Prostate gland (tissue), 2 donors: ENCODE measurements around the gene NPIPA1.

Experiments used
- POLR2AphosphoS5 ChIP-seq: sonication (generic); formaldehyde crosslinking; IDR thresholded peaks from one replicate; pipeline ENCODE4 v1.6.1; 2017; ENCODE audit warnings: antibody characterized with exemption
- TF ChIP-seq, protein P1 (sequence below), 4 experiments: fragments of 200-600 bp in 2 of 4; fragments of 450-650 bp in 2 of 4; sonication (generic) in 2 of 4; IDR thresholded peaks; 1 replicate in 3 of 4; 2 replicates in 1 of 4; pipeline ENCODE4 v1.5.1; 2016 to 2019; ENCODE audit warnings: antibody characterized with exemption in 4 of 4, mild to moderate bottlenecking in 2 of 4, moderate library complexity in 2 of 4

DNA sequence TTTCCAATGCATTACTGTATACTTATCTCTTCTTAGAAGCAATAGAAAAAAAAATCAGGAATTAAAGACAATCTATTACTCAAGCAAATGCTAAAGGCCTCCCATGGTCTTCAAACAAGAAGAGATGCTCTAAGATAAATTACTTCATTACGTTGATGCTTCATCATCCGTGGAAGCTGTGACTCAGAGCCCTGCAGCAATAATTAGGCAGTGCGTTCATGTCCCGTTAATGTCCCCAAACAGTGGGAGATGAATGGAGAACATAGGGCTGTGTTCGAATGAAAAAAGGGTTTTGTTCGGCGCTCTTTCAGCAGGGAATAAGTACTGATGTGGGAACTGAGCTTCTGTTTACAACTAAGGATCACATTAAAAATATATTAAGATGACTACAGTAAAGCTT, 21.7 kb downstream of the NPIPA1 start:
- TF ChIP-seq, protein P1, sequence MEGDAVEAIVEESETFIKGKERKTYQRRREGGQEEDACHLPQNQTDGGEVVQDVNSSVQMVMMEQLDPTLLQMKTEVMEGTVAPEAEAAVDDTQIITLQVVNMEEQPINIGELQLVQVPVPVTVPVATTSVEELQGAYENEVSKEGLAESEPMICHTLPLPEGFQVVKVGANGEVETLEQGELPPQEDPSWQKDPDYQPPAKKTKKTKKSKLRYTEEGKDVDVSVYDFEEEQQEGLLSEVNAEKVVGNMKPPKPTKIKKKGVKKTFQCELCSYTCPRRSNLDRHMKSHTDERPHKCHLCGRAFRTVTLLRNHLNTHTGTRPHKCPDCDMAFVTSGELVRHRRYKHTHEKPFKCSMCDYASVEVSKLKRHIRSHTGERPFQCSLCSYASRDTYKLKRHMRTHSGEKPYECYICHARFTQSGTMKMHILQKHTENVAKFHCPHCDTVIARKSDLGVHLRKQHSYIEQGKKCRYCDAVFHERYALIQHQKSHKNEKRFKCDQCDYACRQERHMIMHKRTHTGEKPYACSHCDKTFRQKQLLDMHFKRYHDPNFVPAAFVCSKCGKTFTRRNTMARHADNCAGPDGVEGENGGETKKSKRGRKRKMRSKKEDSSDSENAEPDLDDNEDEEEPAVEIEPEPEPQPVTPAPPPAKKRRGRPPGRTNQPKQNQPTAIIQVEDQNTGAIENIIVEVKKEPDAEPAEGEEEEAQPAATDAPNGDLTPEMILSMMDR (IDR thresholded peaks at IDR 0.05), result no peak
- no peak for TF ChIP-seq POLR2AphosphoS5
